Prostate gland (tissue), 2 donors: ENCODE measurements around the gene POLR3GL. TPM values are rescaled to one million over a fixed set of nuclear protein-coding genes. Genes with fewer than 3 reads are reported as not detected.

ENCODE experiments used
- DNase-seq: peaks from one replicate; pipeline ENCODE4 v3.0.0-alpha.2; 2019; ENCODE audit warnings: low spot score
- H3K27ac ChIP-seq, 2 donors: fragments of 200-600 bp; sonication (generic); 2 replicates each; pipeline ENCODE4 v1.5.1; 2017 to 2019
- H3K27me3 ChIP-seq: fragments of 200-600 bp; sonication (generic); replicated peaks from 2 replicates; pipeline ENCODE4 v1.5.1; 2019; ENCODE audit not compliant: insufficient read depth
- H3K36me3 ChIP-seq, 2 donors: fragments of 200-600 bp; sonication (generic); 1 replicate in 1 of 2; 2 replicates in 1 of 2; pipeline versions ENCODE4 v1.5.1 to v1.8.1; 2017 to 2019
- H3K4me1 ChIP-seq: fragments of 200-600 bp; sonication (generic); replicated peaks from 2 replicates; pipeline ENCODE4 v1.5.1; 2019
- H3K4me3 ChIP-seq, 2 donors: fragments of 200-600 bp; sonication (generic); 2 replicates each; pipeline ENCODE4 v1.5.1; 2017 to 2019
- H3K9me3 ChIP-seq: fragments of 200-600 bp; sonication (generic); 2 replicates; pipeline ENCODE4 v1.5.1; 2017
- POLR2A ChIP-seq: fragments of 450-650 bp; IDR thresholded peaks from one replicate; pipeline ENCODE4 v1.6.1; 2016; ENCODE audit warnings: antibody characterized with exemption, mild to moderate bottlenecking
- POLR2AphosphoS5 ChIP-seq: sonication (generic); formaldehyde crosslinking; IDR thresholded peaks from one replicate; pipeline ENCODE4 v1.6.1; 2017; ENCODE audit warnings: antibody characterized with exemption
- WGBS: methylation state at CpG from one replicate; pipeline ENCODE4 v1.1.5; 2018; 5-methylcytosine and 5-hydroxymethylcytosine counted together
- intact Hi-C: fragments of 100-400 bp; cut with DNase I; formaldehyde crosslinking; loops from one replicate; pipeline ENCODE4 v1.14.2; 2022
- total RNA-seq, 2 donors: library from RNA; depleted of rRNA; stranded (reverse); fragments of >200 nt; gene quantifications; one replicate each; pipeline ENCODE4 v1.1.0, GENCODE V29; 2016
- TF ChIP-seq, protein P1 (sequence below), 4 experiments: fragments of 200-600 bp in 2 of 4; fragments of 450-650 bp in 2 of 4; sonication (generic) in 2 of 4; IDR thresholded peaks; 1 replicate in 3 of 4; 2 replicates in 1 of 4; pipeline ENCODE4 v1.5.1; 2016 to 2019; ENCODE audit warnings: antibody characterized with exemption in 4 of 4, mild to moderate bottlenecking in 2 of 4, moderate library complexity in 2 of 4

The POLR3GL gene
- total RNA-seq, 2 donors from 2014 or later: 20.3 to 23.2 TPM

DNA sequence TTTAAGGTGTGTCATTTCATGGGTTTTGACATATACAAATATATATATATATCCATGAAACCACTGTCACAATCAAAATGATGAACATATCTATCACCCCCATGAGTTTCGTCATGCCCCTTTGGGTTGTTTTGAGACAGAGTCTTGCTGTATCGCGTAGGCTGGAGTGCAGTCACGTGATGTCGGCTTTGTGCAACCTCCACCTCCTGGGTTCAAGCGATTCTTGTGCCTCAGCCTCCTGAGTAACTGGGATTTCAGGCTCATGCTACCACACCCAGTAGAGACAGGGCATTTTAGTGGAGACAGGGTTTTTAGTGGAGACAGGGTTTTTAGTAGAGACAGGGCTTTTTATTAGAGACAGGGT lies 49.1 kb downstream of the POLR3GL start:
- 75% methylated on average over 6 of the region's 6 CpGs for WGBS
- no peak for TF ChIP-seq POLR2AphosphoS5
- TF ChIP-seq, protein P1, sequence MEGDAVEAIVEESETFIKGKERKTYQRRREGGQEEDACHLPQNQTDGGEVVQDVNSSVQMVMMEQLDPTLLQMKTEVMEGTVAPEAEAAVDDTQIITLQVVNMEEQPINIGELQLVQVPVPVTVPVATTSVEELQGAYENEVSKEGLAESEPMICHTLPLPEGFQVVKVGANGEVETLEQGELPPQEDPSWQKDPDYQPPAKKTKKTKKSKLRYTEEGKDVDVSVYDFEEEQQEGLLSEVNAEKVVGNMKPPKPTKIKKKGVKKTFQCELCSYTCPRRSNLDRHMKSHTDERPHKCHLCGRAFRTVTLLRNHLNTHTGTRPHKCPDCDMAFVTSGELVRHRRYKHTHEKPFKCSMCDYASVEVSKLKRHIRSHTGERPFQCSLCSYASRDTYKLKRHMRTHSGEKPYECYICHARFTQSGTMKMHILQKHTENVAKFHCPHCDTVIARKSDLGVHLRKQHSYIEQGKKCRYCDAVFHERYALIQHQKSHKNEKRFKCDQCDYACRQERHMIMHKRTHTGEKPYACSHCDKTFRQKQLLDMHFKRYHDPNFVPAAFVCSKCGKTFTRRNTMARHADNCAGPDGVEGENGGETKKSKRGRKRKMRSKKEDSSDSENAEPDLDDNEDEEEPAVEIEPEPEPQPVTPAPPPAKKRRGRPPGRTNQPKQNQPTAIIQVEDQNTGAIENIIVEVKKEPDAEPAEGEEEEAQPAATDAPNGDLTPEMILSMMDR (IDR thresholded peaks at IDR 0.05): no peak
- TF ChIP-seq POLR2A: no peak
- Histone ChIP-seq H3K9me3 (no peaks in the 10 kb centered on the region), H3K36me3 (no peaks in the 10 kb centered on the region), H3K27ac (no peak overlapping the region), H3K4me3 (no peak overlapping the region), H3K4me1 (no peaks in the 10 kb centered on the region), H3K27me3 (no peaks in the 10 kb centered on the region)
- no peak for DNase-seq
- intact Hi-C loops: no loop called here

DNA sequence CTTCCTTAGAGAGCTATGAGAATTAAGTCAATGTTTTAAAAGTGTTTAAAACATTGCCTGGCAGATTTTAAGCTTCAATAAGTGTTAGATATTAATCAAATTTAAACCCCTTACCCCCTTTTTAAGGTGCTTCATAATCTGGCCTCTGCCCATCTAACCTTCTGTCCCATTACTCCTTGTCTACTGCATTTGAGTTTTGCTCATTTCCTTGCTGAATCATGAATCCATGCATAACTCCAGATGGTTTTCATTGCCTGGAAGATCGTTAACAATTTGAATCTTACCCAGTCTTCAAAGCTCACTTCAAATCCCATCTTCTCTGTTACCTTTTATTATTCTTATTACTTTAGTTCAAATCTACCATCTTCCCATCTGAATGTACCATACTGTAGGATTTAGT lies 52.4 kb downstream of the POLR3GL start:
- no peak overlapping the region for H3K4me3 ChIP-seq
- H3K4me1 ChIP-seq: no peaks in the 10 kb centered on the region
- H3K27me3 ChIP-seq: no peaks in the 10 kb centered on the region
- intact Hi-C loops: loop anchor here (5.0 kb wide), 2 partner anchors 125 to 170 kb away; partner anchors contain the start of gene NUDT17
- DNase-seq: no peak
- H3K36me3 ChIP-seq: no peaks in the 10 kb centered on the region
- WGBS: 33% methylated on average over 1 of the region's 1 CpG
- H3K9me3 ChIP-seq: no peaks in the 10 kb centered on the region
- TF ChIP-seq, protein P1 (IDR thresholded peaks at IDR 0.05): no peak
- TF ChIP-seq POLR2A (no peak), POLR2AphosphoS5 (no peak)
- H3K27ac ChIP-seq: no peak overlapping the region

DNA sequence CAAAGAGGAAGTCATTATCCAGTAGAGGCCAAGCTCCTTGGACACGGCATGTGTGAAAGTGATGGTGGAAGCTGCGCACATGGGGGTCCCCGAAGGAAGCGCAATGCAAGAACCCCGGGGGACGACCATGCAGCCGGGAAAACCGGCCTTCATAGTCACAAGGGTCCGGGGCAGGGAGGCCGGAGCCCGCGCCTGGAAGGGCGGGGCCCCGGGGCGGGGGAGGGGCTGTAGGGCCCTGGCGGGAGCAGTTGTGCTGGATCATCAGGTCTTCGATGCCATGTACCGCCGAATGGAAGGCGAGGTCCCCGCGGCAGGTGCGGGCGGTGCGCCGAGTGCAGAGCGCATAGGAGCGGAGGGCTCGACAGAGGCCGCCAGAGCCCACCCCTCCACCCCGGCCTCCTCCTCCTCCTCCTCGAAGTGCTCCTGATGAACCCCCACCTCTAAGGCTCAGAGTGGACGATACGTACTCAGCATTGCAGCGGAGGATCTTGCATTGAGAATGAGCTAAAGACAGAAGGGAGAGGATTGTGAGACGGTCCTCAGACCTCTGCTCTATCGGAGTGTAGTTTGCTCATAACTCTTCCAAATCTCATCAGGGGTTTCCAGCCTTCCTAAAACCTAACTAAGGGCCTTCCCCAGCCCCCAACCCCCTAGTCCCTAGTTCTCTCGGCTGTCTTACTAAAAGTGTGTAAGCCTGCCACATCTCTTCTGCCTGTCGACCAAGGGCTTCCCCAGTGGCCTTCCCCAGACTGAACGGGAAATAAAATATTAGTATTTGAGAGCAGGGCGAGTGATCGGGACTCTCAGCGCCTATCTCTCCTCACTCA lies 55.0 kb downstream of the POLR3GL start:
- H3K4me1 ChIP-seq: no peaks in the 10 kb centered on the region
- no peaks in the 10 kb centered on the region for H3K36me3 ChIP-seq
- H3K27ac ChIP-seq: no peak overlapping the region
- H3K27me3 ChIP-seq: no peaks in the 10 kb centered on the region
- WGBS: 22% methylated on average over 40 of the region's 43 CpGs
- DNase-seq: no peak
- TF ChIP-seq, protein P1 (IDR thresholded peaks at IDR 0.05): no peak
- no peak for TF ChIP-seq POLR2A
- TF ChIP-seq POLR2AphosphoS5: no peak
- H3K4me3 ChIP-seq: peak overlapping the region in 1 of 2 donors; percentile 0
- intact Hi-C loops: loop anchor here (5.0 kb wide), 3 partner anchors 107 to 172 kb away; partner anchors contain the start of genes ITGA10 and NUDT17
- H3K9me3 ChIP-seq: no peaks in the 10 kb centered on the region

DNA sequence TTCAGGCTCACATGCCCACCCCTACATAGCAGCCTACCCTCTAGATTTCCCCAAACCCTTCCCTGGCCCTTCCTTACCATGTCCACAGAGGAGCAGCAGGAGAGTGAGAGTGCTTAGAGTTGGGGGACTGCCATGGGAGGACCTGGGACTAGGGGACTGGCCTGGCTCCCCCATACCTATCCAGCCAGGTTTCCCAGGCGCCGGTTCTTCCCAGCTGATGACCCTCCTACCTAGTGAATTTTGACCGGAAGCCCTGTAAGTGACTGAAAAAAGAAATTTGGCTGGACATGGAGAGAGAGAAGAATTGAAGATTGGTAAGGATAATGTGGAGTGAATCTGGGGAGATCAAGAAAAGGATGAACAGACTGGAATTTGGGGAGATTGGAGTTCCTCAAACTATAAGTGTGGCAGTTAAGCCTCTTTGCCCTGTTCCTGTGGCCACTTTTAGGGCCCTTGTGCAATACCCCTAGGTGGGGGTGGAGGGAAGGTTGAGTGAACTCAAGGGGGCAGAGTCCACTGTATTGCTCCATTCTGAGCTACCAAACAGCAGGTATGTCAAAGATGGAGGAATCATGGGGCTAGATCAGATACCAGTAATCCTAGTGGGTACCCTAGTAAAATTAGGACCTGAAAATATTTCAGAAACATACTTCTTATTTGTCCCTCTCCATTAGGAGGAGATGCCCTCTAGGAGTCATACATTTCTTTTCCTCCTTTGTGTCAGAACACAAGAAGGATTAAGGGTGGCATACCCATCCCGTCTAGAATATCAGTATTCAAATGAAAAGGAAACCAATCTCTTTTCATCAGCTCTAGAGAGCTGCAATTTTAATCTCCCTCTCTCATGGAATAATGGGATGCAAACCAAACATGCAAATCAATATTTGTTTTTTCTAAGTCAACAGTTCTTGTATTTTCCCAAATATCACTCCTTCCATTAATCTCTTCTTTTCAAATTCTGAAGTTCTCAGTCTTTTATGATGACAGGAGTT lies 55.9 kb downstream of the POLR3GL start:
- H3K27ac ChIP-seq: no peak overlapping the region
- H3K27me3 ChIP-seq: no peaks in the 10 kb centered on the region
- H3K4me1 ChIP-seq: no peaks in the 10 kb centered on the region
- WGBS: 83% methylated on average over 4 of the region's 4 CpGs
- TF ChIP-seq, protein P1 (IDR thresholded peaks at IDR 0.05): no peak
- TF ChIP-seq POLR2AphosphoS5 (no peak), POLR2A (no peak)
- H3K9me3 ChIP-seq: no peaks in the 10 kb centered on the region
- no peaks in the 10 kb centered on the region for H3K36me3 ChIP-seq
- no peak overlapping the region for H3K4me3 ChIP-seq
- DNase-seq: no peak
- intact Hi-C loops: loop anchor here (5.0 kb wide), 1 partner anchor 108 kb away; the partner anchor contains the start of gene ITGA10
